PFSK-1 (cell line): ENCODE results near the gene REEP2.

Source experiments
- FOXP2 ChIP-seq: optimal IDR thresholded peaks from 2 replicates; pipeline ENCODE3; 2011; ENCODE audit warnings: borderline replicate concordance, control low read depth, inconsistent platforms; ENCODE audit not compliant: insufficient read depth; ENCODE audit errors: extremely low read length, extremely low read depth
- POLR2AphosphoS5 ChIP-seq: IDR thresholded peaks from 2 replicates; pipeline ENCODE4 v1.6.1; 2012; ENCODE audit warnings: low read depth, mild to moderate bottlenecking, control low read depth, low read length, moderate library complexity
- SIN3A ChIP-seq: IDR thresholded peaks from 2 replicates; pipeline ENCODE4 v1.6.1; 2012; ENCODE audit warnings: mild to moderate bottlenecking, low read length, moderate library complexity, borderline replicate concordance; ENCODE audit not compliant: insufficient read depth
- TAF1 ChIP-seq: IDR thresholded peaks from 2 replicates; pipeline ENCODE4 v1.6.1; 2012; ENCODE audit warnings: low read length, control low read depth, borderline replicate concordance; ENCODE audit not compliant: insufficient read depth
- TF ChIP-seq, protein P1 (sequence below), 2 experiments: IDR thresholded peaks; 2 replicates each; pipeline versions ENCODE4 v1.6.1 to v1.8.0; 2011 to 2012; ENCODE audit warnings: low read depth in 2 of 2, low read length in 2 of 2, control low read depth in 1 of 2, inconsistent platforms in 1 of 2, mild to moderate bottlenecking in 1 of 2, moderate library complexity in 1 of 2; ENCODE audit not compliant: insufficient read depth in 1 of 2

The REEP2 gene

DNA sequence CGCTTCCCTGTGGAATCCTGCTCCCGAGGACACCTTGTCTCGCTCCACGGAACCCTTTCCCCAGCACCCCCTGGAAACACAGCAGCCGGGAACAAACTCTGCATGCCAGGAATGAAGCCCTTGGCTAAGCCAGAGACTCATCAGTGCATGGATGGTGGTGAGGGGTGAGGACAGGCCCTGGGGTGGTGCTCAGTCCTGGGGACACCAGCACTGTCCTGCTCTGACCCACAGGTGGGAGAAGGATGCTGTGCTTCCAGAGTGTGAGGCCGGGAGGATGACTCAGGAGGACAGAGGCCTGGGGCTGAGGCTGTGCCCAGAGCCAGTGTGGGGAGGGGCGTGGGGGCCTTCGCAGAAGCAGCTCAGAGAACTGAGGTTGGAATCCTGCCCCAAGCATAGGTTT is 15.3 kb downstream of the REEP2 start:
- TF ChIP-seq FOXP2 (no peak), TAF1 (no peak), POLR2AphosphoS5 (no peak), SIN3A (no peak)
- TF ChIP-seq, protein P1, sequence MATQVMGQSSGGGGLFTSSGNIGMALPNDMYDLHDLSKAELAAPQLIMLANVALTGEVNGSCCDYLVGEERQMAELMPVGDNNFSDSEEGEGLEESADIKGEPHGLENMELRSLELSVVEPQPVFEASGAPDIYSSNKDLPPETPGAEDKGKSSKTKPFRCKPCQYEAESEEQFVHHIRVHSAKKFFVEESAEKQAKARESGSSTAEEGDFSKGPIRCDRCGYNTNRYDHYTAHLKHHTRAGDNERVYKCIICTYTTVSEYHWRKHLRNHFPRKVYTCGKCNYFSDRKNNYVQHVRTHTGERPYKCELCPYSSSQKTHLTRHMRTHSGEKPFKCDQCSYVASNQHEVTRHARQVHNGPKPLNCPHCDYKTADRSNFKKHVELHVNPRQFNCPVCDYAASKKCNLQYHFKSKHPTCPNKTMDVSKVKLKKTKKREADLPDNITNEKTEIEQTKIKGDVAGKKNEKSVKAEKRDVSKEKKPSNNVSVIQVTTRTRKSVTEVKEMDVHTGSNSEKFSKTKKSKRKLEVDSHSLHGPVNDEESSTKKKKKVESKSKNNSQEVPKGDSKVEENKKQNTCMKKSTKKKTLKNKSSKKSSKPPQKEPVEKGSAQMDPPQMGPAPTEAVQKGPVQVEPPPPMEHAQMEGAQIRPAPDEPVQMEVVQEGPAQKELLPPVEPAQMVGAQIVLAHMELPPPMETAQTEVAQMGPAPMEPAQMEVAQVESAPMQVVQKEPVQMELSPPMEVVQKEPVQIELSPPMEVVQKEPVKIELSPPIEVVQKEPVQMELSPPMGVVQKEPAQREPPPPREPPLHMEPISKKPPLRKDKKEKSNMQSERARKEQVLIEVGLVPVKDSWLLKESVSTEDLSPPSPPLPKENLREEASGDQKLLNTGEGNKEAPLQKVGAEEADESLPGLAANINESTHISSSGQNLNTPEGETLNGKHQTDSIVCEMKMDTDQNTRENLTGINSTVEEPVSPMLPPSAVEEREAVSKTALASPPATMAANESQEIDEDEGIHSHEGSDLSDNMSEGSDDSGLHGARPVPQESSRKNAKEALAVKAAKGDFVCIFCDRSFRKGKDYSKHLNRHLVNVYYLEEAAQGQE (IDR thresholded peaks at IDR 0.05; ENCODE audit: insufficient read depth in 1 of 2, low read depth in 2 of 2, low read length in 2 of 2) = no peak

DNA sequence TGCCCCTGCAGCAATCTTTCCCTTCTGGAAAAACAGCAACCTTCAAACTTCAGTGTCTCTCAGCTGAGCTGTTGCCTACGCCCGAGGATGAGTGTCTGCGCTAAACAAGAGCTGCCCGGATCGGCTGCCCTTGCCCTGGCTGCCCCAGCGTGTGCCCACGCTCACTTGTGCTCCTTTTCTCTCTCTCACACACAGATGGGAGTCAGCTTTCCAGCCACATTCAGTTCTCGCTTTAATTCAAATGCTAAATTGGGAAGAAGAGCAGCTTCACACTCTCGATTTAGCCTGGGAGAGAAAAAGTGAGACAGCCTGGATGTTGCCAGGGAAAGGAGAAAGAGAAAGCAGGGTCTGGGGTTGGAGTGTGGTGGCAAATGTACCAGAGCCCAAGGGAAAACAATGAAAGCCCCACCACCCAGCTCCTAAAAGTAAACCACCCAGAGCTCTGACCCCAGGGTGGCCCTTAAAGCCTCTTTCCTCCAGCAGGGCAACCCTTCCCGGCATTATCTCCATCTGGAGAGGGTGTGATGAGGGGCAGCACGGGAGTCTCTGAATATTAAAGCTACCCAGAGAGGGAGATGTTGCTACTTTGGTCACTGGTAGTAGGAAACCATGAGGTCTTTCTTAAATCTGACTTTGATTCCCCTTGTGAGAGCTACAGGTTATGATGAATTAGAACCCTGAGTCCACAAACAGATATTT is 16.5 kb downstream of the REEP2 start:
- no peak for TF ChIP-seq FOXP2
- no peak for TF ChIP-seq TAF1
- TF ChIP-seq, protein P1 (IDR thresholded peaks at IDR 0.05; ENCODE audit: insufficient read depth in 1 of 2, low read depth in 2 of 2, low read length in 2 of 2) = no peak
- no peak for TF ChIP-seq SIN3A
- TF ChIP-seq POLR2AphosphoS5 = no peak

DNA sequence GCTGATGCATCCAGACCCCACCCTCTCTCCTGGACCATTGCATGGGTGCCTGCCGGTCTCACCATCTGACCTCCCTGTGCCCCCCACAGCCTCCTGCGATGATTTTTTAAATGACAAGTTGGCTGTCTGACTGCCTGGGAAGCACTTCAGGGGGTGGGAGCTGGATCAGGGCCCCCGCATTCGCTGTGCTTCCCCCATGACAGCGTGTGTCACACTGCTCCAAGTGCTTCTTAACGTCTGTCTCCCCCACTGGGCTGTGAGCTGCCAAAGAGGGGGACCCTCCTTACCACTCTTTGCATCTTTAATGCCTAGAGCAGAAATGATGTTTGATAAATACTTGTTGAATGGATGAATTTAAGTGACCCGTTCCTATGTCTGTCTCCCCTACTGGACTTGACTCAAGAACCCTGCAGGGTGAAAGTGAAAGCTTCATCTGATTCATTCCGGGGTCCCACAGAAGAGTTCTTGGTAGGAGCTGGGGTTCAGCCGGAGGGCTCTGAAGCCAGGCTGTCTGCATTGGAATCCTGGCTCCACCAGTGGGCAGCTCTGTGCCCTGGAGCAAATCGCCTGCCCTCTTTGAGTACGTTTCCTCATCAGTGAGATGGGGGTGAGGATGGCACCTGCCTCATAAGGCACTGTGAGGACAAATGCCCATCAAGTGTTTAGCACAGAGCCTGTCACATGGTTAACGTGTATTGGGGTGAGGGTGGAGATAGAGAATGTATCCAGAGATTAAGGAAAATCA is 18.8 kb downstream of the REEP2 start:
- TF ChIP-seq FOXP2 (no peak), TAF1 (no peak), SIN3A (no peak), POLR2AphosphoS5 (no peak)
- TF ChIP-seq, protein P1 (IDR thresholded peaks at IDR 0.05; ENCODE audit: insufficient read depth in 1 of 2, low read depth in 2 of 2, low read length in 2 of 2) = no peak

DNA sequence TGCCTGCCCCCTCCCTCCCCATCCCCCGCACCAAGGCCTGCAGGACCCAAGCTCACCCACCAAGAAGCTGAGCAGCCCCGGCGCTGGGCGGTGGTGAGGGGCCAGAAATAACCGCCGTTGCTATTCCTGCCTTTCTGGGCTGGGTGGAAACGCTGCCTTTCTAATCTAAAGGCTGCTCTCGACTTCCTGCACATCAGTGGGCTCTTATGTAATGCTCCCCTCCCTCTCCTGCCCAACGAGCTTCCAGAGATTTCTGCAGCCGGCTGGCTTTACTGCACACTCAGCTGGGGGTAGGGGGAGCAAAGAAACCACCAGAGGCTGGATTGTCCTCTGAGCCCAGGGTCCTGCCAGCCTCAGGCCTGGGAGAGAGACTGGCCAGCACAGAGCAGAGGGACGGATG is 19.5 kb downstream of the REEP2 start:
- TF ChIP-seq SIN3A (no peak), POLR2AphosphoS5 (no peak), FOXP2 (no peak), TAF1 (no peak)
- TF ChIP-seq, protein P1 (IDR thresholded peaks at IDR 0.05; ENCODE audit: insufficient read depth in 1 of 2, low read depth in 2 of 2, low read length in 2 of 2) = no peak
